OCI-LY7 (cell line): ENCODE data around the gene KPNA4.

ENCODE experiments used
- CTCF ChIP-seq: fragments of 200-600 bp; sonication (generic); conservative IDR thresholded peaks from 2 replicates; pipeline ENCODE4 v1.5.1; 2014; ENCODE audit warnings: mild to moderate bottlenecking, antibody characterized with exemption, low read length, moderate library complexity, mixed read lengths
- EZH2phosphoT487 ChIP-seq: fragments of 200-600 bp; sonication (generic); IDR thresholded peaks from 2 replicates; pipeline ENCODE4 v1.6.1; 2018; ENCODE audit warnings: low read depth, borderline replicate concordance, mild to moderate bottlenecking, mixed run types, antibody characterized with exemption, low read length, moderate library complexity, mixed read lengths

GRCh38 chr3:160557571-160557970, 7.8 kb downstream of the KPNA4 start:
- no peak for TF ChIP-seq CTCF
- TF ChIP-seq EZH2phosphoT487: no peak
